ENCODE results near the gene NFIC.
"Not testable (repeated sequence)": the region's sequence is repeated elsewhere in the genome, so short reads cannot be mapped to it uniquely, and the experiment has no call there.

Gene NFIC

DNA sequence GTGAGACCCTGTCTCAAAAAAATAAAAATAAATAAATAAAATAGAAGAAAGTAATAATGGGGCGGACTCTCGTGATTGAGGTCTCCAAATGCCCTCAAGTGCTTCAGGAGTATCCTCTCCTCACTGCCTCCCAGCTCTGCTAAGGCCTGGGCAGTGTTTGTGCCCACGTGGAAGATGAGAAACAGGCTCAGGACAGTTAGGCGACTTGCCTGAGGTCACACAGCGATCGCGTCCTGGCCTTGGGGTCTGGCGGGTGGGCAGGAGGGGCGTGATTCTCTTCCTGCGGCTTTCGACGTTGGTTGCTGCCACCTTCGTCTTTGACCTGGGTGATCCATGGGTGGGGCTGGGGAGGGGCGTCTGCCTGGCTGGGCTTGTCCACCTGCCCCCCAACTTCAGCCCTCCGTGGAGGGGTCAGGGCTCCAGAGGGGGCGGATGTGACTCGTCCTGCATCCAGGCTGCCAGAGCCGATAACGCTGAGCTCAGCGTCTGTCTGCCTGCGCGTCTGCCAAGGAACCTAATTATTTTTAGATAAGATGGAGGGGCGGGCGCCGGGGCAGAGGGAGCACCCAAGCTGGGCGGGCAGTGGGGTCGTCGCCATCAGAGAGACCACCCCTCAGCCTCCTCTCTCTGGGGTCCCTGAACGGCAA is 56.9 kb downstream of the NFIC start:
- DNase-seq (ENCODE audit: low read depth) = no peak

- no peak for DNase-seq (ENCODE audit: low read depth)
These were observed 60.0 kb downstream of the NFIC start for GRCh38 chr19:3426433-3426832.

DNA sequence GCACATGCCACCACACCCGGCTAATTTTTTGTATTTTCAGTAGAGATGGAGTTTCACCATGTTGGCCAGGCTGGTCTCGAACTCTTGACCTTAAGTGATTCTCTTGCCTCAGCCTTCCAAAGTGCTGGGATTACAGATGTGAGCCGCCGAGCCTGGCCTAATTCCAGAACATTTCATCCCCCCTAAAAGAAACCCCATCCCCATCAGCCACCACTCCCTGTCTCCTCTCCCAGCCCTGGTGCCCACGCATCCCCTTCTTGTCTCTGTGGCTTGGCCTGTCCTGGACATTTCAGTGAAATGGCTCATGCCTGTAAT is 63.9 kb downstream of the NFIC start:
- not testable (repeated sequence) for DNase-seq (ENCODE audit: low read depth)

DNA sequence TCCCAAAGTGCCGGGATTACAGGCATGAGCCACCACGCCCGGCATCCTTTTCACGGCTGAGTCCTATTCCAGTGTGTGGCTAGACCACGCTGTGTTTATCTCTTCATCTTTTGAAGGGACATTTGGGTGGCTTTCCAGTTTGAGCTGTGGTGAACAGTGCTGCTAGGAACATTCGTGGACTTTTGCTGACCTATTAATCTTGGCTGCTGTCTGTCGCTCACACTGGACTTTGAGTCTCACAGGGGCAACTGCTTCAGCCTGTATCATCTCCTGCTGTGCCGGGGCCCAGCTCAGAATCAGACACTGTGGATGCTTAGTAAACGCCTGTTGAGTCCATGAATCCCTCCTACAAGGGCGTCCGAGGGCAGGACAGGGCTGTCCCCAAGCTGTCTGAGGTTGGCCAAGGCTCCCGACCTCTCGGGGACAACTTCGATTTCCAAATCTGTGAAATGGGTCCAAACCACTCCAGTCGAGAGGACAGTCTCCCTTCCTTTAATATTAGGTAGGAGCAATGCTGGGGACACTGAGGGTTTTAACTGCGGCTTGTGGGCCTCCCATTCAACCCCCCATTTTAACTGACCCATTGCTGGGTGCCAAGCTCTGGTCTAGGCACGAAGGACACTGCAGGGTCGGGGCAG is 65.5 kb downstream of the NFIC start:
- DNase-seq (ENCODE audit: low read depth) = no peak

- DNase-seq (ENCODE audit: low read depth) = no peak
These were observed 66.9 kb downstream of the NFIC start for GRCh38 chr19:3433313-3433712.

DNA sequence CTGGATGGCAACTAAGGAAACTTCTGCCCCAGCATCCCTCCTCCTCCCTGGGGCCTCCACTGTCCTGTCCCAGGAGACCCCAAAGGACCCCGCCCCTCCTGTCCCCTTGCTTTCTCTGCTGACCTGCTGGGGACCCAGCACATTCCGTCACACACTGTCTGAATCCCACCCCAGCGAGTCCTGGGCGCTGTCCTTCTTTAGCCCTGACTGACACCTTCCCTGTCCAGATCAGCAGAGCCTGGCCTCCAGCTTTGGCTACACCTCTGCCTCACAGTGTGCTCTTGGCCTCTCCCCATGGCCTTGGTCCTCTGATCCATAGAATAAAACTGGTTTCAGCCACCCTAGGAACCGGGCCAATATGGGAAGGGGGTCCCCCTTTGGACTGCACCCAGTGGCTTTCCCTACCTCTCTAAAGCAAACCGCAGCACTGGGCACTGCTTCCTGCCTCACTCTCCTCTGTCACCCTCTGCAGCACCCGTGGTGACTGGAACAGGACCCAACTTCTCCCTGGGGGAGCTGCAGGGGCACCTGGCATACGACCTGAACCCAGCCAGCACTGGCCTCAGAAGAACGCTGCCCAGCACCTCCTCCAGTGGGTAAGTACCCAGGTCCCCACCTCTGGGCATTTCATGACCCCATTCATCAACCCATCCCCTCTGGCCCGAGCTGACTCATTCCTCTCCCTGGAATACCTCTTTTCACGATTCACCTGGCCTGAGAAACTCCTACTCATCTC is 67.6 kb downstream of the NFIC start:
- DNase-seq (ENCODE audit: low read depth) = no peak

DNA sequence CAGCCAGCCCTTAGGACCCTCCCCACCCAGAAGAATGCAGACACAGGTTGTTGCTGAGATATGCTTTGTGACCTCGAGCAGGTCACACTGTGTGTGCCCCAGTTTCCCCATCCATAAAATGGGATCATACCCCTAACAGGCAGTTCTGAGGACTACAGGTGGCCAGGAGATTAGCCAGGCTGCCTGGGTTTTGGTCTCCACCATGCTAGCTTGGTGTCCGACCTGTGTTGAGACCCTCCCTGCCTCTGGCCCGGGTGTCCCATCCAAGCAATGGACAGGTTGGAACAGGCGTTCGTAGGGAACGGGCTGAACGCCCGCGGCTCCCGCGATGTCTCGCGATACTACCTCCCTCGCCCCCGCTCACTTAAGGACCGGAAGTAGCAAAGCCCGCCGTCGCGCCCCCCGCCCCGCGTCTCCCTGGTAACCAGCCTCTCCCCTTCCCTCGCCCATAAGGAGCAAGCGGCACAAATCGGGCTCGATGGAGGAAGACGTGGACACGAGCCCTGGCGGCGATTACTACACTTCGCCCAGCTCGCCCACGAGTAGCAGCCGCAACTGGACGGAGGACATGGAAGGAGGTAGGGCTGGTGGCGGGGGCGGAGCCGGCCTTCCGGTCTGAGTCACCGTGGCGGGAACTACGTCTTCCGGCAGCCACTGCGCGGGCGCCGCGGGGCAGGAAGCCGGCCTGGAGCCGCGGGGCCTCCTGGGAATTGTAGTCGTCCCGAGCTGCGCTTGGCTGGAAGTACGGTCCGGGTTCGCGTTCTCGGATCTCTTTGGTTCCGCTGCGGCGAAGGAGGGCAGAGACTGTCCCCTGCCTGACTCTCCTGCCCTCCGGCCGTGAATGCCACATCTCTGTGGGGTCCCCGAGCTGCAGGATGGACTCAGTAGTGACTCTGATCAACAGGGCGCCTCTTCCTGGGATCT is 68.5 kb downstream of the NFIC start:
- peak; percentile 92 for DNase-seq (ENCODE audit: low read depth)

- no peak for DNase-seq (ENCODE audit: low read depth)
These were observed 73.7 kb downstream of the NFIC start for GRCh38 chr19:3440082-3440481.

GRCh38 chr19:3441089-3441985 is 75.0 kb downstream of the NFIC start:
- no peak for DNase-seq (ENCODE audit: low read depth)

- DNase-seq (ENCODE audit: low read depth) = no peak
These were observed 75.6 kb downstream of the NFIC start for GRCh38 chr19:3441986-3442329.

DNA sequence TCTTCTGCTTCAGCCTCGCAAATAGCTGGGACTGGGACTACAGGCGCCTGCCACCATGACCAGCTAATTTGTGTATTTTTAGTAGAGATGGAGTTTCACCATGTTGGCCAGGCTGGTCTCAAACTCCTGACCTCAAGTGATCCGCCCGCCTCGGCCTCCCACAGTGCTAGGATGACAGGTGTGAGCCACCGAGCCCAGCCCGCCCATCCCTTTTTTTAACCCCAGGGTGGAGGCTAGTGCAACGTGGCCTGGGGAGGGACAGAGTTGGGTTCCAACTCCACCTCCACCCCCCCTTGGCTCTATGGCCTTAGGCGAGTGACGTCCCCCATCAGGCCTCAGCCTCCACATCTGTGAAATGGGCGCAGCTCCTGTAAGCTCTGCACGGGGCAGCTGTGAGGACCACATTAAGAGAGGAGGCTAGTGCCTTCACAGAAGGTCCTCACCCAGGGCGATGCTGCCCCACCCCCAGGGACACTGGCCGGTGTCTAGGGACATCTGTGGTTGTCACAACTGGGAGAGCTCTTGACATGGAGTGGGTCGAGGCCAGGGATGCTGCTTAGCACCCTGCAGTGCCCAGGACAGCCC is 76.2 kb downstream of the NFIC start:
- no peak for DNase-seq (ENCODE audit: low read depth)

GRCh38 chr19:3443840-3444694 is 77.7 kb downstream of the NFIC start:
- DNase-seq (ENCODE audit: low read depth) = no peak

- no peak for DNase-seq (ENCODE audit: low read depth)
These were observed 78.4 kb downstream of the NFIC start for GRCh38 chr19:3444695-3445234.

- not testable (repeated sequence) for DNase-seq (ENCODE audit: low read depth)
These were observed 80.3 kb downstream of the NFIC start for GRCh38 chr19:3446657-3447056.

DNA sequence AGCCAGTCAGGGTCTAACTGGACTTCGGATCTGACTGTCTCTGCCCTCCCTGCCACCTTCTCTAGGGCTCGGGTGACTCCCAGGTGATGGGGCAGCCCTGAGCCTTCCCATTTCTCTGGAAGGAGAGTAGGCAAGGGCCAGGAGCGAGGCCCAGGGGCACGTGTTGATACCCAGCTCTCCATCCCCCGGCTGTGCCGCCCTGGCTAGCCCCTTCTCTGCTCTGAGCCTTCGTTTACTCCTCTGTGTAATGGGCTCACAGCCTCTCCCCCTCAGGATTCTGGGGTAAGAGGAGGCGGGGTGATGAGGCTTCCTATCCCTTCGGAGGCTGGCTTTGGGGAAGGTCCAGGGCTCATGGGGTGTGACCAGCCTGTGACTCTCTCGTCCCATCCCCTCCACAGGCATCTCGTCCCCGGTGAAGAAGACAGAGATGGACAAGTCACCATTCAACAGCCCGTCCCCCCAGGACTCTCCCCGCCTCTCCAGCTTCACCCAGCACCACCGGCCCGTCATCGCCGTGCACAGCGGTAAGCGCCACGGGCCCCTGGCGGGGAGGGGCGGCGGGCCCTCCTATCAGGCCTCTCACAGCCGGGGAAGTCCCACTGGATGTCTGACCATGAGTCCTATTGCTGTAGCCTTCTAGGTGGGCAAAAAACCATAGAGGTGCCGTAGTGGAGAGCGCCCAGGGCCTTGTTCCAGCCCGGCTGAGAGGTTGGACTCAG is 82.4 kb downstream of the NFIC start:
- DNase-seq (ENCODE audit: low read depth) = no peak

DNA sequence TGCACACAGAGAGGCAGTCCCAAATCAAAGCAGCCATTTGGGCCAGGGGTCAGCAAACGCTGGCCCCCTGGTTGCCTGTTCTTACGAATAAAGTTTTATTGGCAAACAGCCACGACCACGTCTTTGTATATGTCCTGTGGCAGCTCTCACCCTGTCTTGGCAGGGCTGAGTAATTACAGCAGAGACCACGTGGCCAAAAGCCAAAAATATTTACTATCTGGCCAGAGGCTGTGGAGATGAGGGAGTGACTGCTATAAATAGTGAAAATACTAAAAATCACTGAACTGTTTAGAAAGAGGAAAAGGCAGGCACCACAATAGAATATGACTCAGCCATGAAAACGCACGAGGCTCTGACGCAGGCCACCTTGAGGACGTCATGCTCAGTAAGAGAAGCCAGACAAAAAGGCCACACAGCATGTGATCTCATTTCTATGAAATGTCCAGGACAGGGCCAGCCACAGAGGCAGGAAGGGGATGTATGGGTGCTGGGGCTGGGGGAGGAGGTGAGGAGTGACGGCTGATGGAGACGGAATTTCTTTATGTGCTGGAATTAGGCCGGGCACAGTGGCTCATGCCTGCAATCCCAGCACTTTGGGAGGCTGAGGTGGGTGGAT is 84.5 kb downstream of the NFIC start:
- DNase-seq (ENCODE audit: low read depth) = peak; percentile 97

DNA sequence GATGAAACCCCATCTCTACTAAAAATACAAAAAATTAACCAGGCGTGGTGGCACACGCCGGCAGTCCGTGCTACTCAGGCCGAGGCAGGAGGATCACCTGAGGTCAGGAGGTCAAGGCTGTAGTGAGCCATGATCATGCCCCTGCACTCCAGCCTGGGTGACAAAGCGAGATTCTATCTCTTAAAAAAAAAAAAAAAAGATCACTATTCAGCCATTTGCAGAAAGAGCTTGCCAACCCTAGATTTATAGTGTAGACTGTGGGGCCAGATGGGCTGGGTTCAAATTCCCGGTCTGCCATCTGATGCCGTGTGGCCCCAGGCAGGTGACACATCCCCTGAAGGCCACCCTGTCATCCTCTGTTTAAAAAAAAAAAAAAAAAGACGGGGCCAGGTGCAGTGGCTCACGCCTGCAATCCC is 85.1 kb downstream of the NFIC start:
- DNase-seq (ENCODE audit: low read depth) = no peak

GRCh38 chr19:3452171-3452941 is 86.0 kb downstream of the NFIC start:
- no peak for DNase-seq (ENCODE audit: low read depth)
